8988T (cell line): ENCODE measurements around the gene DENND5B.
"Not testable (repeated sequence)": the region's sequence is repeated elsewhere in the genome, so short reads cannot be mapped to it uniquely, and the experiment has no call there.

Source experiments
- DNase-seq: peaks from one replicate; pipeline ENCODE4 v3.0.0; 2011

The DENND5B gene

GRCh38 chr12:31498424-31498823, 92.5 kb downstream of the DENND5B start:
- no peak for DNase-seq

GRCh38 chr12:31496257-31496656, 94.7 kb downstream of the DENND5B start:
- no peak for DNase-seq

GRCh38 chr12:31494455-31494854, 96.5 kb downstream of the DENND5B start:
- DNase-seq: no peak

GRCh38 chr12:31492599-31493196, 98.2 kb downstream of the DENND5B start:
- no peak for DNase-seq

- DNase-seq: no peak
These were observed 98.9 kb downstream of the DENND5B start for GRCh38 chr12:31491841-31492598.

- no peak for DNase-seq
These were observed 99.6 kb downstream of the DENND5B start for GRCh38 chr12:31491241-31491794.

GRCh38 chr12:31488737-31489338, 102.1 kb downstream of the DENND5B start:
- no peak for DNase-seq

GRCh38 chr12:31485571-31485970, 105.4 kb downstream of the DENND5B start:
- DNase-seq: no peak

- DNase-seq: no peak
These were observed 108.1 kb downstream of the DENND5B start for GRCh38 chr12:31482816-31483215.

GRCh38 chr12:31481415-31481814, 109.5 kb downstream of the DENND5B start:
- DNase-seq: no peak

- DNase-seq: no peak
These were observed 111.3 kb downstream of the DENND5B start for GRCh38 chr12:31479516-31480210.

- no peak for DNase-seq
These were observed 112.0 kb downstream of the DENND5B start for GRCh38 chr12:31478898-31479297.

GRCh38 chr12:31478425-31478824, 112.5 kb downstream of the DENND5B start:
- DNase-seq: no peak

- DNase-seq: no peak
These were observed 113.2 kb downstream of the DENND5B start for GRCh38 chr12:31477687-31478086.

- no peak for DNase-seq
These were observed 114.5 kb downstream of the DENND5B start for GRCh38 chr12:31476437-31476836.

GRCh38 chr12:31475610-31476009, 115.3 kb downstream of the DENND5B start:
- not testable (repeated sequence) for DNase-seq

- DNase-seq: no peak
These were observed 116.2 kb downstream of the DENND5B start for GRCh38 chr12:31474751-31475150.

- DNase-seq: no peak
These were observed 119.1 kb downstream of the DENND5B start for GRCh38 chr12:31471823-31472222.

- DNase-seq: no peak
These were observed 119.9 kb downstream of the DENND5B start for GRCh38 chr12:31471051-31471450.

- no peak for DNase-seq
These were observed 120.5 kb downstream of the DENND5B start for GRCh38 chr12:31470459-31470858.

GRCh38 chr12:31466768-31467167, 124.2 kb downstream of the DENND5B start:
- no peak for DNase-seq

GRCh38 chr12:31465002-31465401, 125.9 kb downstream of the DENND5B start:
- no peak for DNase-seq

GRCh38 chr12:31460024-31460423, 130.9 kb downstream of the DENND5B start:
- no peak for DNase-seq
